ENCODE measurements around the gene MYRFL. TPM values are rescaled to one million over a fixed set of nuclear protein-coding genes. Genes with fewer than 3 reads are reported as not detected.

MYRFL gene
- total RNA-seq, 1 experiment from 2014 or later, result not detected

DNA sequence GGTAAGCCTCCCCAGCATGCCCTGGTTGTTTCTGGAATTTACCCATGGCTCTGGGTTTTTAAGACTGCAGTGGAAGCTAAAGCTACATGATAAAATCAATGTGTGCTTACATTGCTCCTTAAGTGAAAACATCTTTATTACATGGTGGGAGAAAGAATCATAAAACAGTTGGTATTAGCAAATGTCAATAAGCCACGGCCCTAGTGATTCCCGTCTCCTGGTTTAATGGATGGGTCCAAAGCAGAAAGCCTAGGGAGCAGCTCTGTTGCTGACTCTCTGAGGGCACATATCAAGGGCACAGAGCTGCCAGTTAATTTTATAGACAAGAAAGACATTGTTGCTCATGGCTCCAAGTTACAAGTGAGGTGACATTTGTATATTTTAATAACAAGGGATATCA is 127.9 kb downstream of the MYRFL start:
- intact Hi-C loops (cut with micrococcal nuclease; ENCODE audit: unreplicated experiment), result no loop called here
- no TSS peak for BruUV-seq (replicated peaks)
- ChIA-PET POLR2A (ENCODE audit: unreplicated experiment) (no interaction called here), CTCF (interaction anchor here (0.6 kb wide), 1 partner anchor 68 kb away, joined by 4 read pairs; no protein-coding TSS in a partner anchor)
- Histone ChIP-seq H4K20me1 (ENCODE audit: insufficient read depth) (no peaks in the 10 kb centered on the region), H3K36me3 (ENCODE audit: low read depth) (no peaks in the 10 kb centered on the region), H3K9me3 (ENCODE audit: insufficient read depth, low read depth) (no peaks in the 10 kb centered on the region), H3K27me3 (ENCODE audit: insufficient read depth, low read depth) (no peaks in the 10 kb centered on the region), H3K9me2 (ENCODE audit: insufficient read depth) (no peaks in the 10 kb centered on the region), H3K4me1 (replicated peaks; ENCODE audit: insufficient read depth) (no peaks in the 10 kb centered on the region), H3K27ac (no peak overlapping the region), H3K4me3 (no peak overlapping the region), H3K79me2 (ENCODE audit: low read depth) (no peaks in the 10 kb centered on the region), H3K4me2 (no peak overlapping the region), H3F3A (ENCODE audit: insufficient read depth, low read depth) (no peaks in the 10 kb centered on the region), H2AFZ (no peak overlapping the region)
- TF ChIP-seq, protein P1, sequence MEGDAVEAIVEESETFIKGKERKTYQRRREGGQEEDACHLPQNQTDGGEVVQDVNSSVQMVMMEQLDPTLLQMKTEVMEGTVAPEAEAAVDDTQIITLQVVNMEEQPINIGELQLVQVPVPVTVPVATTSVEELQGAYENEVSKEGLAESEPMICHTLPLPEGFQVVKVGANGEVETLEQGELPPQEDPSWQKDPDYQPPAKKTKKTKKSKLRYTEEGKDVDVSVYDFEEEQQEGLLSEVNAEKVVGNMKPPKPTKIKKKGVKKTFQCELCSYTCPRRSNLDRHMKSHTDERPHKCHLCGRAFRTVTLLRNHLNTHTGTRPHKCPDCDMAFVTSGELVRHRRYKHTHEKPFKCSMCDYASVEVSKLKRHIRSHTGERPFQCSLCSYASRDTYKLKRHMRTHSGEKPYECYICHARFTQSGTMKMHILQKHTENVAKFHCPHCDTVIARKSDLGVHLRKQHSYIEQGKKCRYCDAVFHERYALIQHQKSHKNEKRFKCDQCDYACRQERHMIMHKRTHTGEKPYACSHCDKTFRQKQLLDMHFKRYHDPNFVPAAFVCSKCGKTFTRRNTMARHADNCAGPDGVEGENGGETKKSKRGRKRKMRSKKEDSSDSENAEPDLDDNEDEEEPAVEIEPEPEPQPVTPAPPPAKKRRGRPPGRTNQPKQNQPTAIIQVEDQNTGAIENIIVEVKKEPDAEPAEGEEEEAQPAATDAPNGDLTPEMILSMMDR (conservative IDR thresholded peaks at IDR 0.05), result no peak
- no peak for TF ChIP-seq EZH2 (IDR thresholded peaks at IDR 0.05; ENCODE audit: low read depth)
- no peak for DNase-seq

DNA sequence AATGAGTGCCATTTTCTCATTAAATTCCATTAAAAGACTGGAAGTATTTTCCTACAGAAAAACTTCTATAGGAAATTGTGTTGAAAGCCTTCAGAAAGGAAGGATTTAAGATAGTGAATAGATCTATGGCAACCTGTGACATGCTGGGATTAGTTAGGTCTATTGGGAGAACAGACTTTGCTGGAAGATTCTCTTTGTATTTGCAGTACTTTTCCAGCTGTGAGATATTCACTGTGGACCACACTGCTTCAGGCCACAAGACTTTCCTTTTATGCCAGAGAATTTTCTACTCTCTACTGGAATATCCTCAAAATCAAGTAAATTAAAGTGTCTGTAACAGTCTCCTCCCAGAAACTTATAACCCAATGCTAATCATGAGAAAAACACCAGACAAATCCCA is 136.2 kb downstream of the MYRFL start:
- H3K79me2 ChIP-seq (ENCODE audit: low read depth), result no peaks in the 10 kb centered on the region

DNA sequence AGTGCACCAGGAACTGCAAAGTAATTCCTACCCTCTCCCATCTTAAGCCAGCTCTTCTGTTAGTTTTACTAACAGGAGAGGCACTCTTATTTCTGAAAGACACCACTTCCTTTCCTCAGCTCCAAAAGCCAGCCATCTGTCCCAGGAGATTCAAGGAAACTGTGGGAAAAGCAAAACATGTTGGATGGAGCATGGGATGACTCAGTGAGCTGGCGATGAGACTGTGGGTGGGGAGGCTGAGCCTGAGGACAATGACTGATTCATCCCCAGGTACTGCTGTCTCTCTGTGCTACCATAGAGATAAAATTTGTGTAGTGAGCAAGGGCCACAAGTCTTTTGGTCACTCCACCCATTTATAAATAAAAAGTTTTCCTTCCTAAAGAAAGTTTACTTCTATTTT is 141.4 kb downstream of the MYRFL start:
- intact Hi-C loops (cut with micrococcal nuclease; ENCODE audit: unreplicated experiment), result loop anchor here (2.0 kb wide), 1 partner anchor 30 kb away; no protein-coding TSS in a partner anchor
- ChIA-PET POLR2A (ENCODE audit: unreplicated experiment) (interaction anchor here (0.5 to 0.6 kb wide), 2 partner anchors 276 to 670 kb away, joined by 5 to 24 read pairs; no protein-coding TSS in a partner anchor), CTCF (interaction anchor here (0.6 kb wide), 1 partner anchor 16 kb away, joined by 3 read pairs; no protein-coding TSS in a partner anchor)
- Histone ChIP-seq H3K9me2 (ENCODE audit: insufficient read depth) (no peaks in the 10 kb centered on the region), H3K9me3 (ENCODE audit: insufficient read depth, low read depth) (no peaks in the 10 kb centered on the region), H4K20me1 (ENCODE audit: insufficient read depth) (no peaks in the 10 kb centered on the region), H3K79me2 (ENCODE audit: low read depth) (no peaks in the 10 kb centered on the region), H3K4me1 (replicated peaks; ENCODE audit: insufficient read depth) (peaks cover 19% of the 10 kb centered on the region), H3F3A (ENCODE audit: insufficient read depth, low read depth) (peaks cover 15% of the 10 kb centered on the region; the same call in 1 of the 2 replicates), H3K36me3 (ENCODE audit: low read depth) (no peaks in the 10 kb centered on the region), H3K4me3 (no peak overlapping the region), H3K27me3 (ENCODE audit: insufficient read depth, low read depth) (no peaks in the 10 kb centered on the region), H3K4me2 (peak overlapping the region; percentile 17; the same call in 1 of the 2 replicates), H2AFZ (peak overlapping the region; percentile 41; the same call in 1 of the 2 replicates), H3K27ac (peak overlapping the region; percentile 81)
- TF ChIP-seq, protein P1 (conservative IDR thresholded peaks at IDR 0.05), result no peak
- no peak for TF ChIP-seq EZH2 (IDR thresholded peaks at IDR 0.05; ENCODE audit: low read depth)
- DNase-seq, result peak; percentile 49
- BruUV-seq (replicated peaks), result no TSS peak

More for the DNA sequence above, 136.2 kb downstream of the MYRFL start:
- H4K20me1 ChIP-seq (ENCODE audit: insufficient read depth), result no peaks in the 10 kb centered on the region
- H3K9me3 ChIP-seq (ENCODE audit: insufficient read depth, low read depth), result no peaks in the 10 kb centered on the region
- H3K4me3 ChIP-seq, result no peak overlapping the region
- CTCF ChIA-PET, result no interaction called here
- H3K9me2 ChIP-seq (ENCODE audit: insufficient read depth), result no peaks in the 10 kb centered on the region
- no peak for DNase-seq
- H3K27ac ChIP-seq, result no peak overlapping the region
- no peaks in the 10 kb centered on the region for H3K27me3 ChIP-seq (ENCODE audit: insufficient read depth, low read depth)
- H3K36me3 ChIP-seq (ENCODE audit: low read depth), result no peaks in the 10 kb centered on the region
- intact Hi-C loops (cut with micrococcal nuclease; ENCODE audit: unreplicated experiment), result no loop called here
- H2AFZ ChIP-seq, result no peak overlapping the region
- TF ChIP-seq, protein P1 (conservative IDR thresholded peaks at IDR 0.05), result no peak
- TF ChIP-seq EZH2 (IDR thresholded peaks at IDR 0.05; ENCODE audit: low read depth), result no peak
- POLR2A ChIA-PET (ENCODE audit: unreplicated experiment), result no interaction called here
- H3K4me2 ChIP-seq, result no peak overlapping the region
- H3F3A ChIP-seq (ENCODE audit: insufficient read depth, low read depth), result peaks cover 5% of the 10 kb centered on the region; the same call in 1 of the 2 replicates
- H3K4me1 ChIP-seq (replicated peaks; ENCODE audit: insufficient read depth), result peaks cover 8% of the 10 kb centered on the region
- no TSS peak for BruUV-seq (replicated peaks)
